ENCODE data around the gene BMP7.

Gene BMP7

DNA sequence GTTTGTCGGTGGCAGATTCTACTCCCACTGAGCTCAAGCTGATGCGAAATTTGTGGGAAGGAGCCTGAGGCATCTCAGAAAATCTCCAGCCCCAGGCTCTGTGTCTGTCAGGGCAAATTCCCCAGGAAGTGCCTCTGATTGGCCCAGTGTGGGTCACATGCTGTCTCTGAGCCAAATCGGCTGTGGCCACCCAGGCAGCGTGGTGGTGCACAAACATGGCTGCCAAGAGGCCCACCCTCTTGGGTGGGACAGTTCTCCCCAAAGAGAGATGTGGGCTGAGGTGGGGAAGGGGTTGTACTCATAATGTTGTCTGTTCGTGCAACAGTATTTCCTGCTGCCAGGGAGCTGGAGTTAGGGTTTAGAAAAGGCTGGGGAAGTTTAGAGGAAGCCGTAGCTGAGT, 130.6 kb downstream of the BMP7 start:
- Mint-ChIP-seq H3K27ac (no peak overlapping the region), H3K27me3 (ENCODE audit: low read depth) (peaks cover 17% of the 10 kb centered on the region), H3K4me1 (peaks cover 23% of the 10 kb centered on the region), H3K4me3 (no peak overlapping the region), H3K36me3 (ENCODE audit: low read depth) (no peaks in the 10 kb centered on the region), H3K9me3 (no peaks in the 10 kb centered on the region)
- TF ChIP-seq CTCF (IDR thresholded peaks at IDR 0.05; ENCODE audit: unreplicated experiment in 3 of 3): no peak

GRCh38 chr20:57134804-57135203, 131.6 kb downstream of the BMP7 start:
- Mint-ChIP-seq H3K9me3 (no peaks in the 10 kb centered on the region), H3K4me3 (no peak overlapping the region)

GRCh38 chr20:57133926-57134650, 132.4 kb downstream of the BMP7 start:
- H3K9me3 Mint-ChIP-seq: no peaks in the 10 kb centered on the region
- H3K36me3 Mint-ChIP-seq (ENCODE audit: low read depth): no peaks in the 10 kb centered on the region
- TF ChIP-seq CTCF (IDR thresholded peaks at IDR 0.05; ENCODE audit: unreplicated experiment in 3 of 3): no peak

More at GRCh38 chr20:57134804-57135203, 131.6 kb downstream of the BMP7 start:
- Mint-ChIP-seq H3K36me3 (ENCODE audit: low read depth) (no peaks in the 10 kb centered on the region), H3K4me1 (peaks cover 23% of the 10 kb centered on the region), H3K27me3 (ENCODE audit: low read depth) (peaks cover 21% of the 10 kb centered on the region), H3K27ac (peak overlapping the region in 2 of 3 experiments; percentile 36 to 40)
- no peak for TF ChIP-seq CTCF (IDR thresholded peaks at IDR 0.05; ENCODE audit: unreplicated experiment in 3 of 3)

DNA sequence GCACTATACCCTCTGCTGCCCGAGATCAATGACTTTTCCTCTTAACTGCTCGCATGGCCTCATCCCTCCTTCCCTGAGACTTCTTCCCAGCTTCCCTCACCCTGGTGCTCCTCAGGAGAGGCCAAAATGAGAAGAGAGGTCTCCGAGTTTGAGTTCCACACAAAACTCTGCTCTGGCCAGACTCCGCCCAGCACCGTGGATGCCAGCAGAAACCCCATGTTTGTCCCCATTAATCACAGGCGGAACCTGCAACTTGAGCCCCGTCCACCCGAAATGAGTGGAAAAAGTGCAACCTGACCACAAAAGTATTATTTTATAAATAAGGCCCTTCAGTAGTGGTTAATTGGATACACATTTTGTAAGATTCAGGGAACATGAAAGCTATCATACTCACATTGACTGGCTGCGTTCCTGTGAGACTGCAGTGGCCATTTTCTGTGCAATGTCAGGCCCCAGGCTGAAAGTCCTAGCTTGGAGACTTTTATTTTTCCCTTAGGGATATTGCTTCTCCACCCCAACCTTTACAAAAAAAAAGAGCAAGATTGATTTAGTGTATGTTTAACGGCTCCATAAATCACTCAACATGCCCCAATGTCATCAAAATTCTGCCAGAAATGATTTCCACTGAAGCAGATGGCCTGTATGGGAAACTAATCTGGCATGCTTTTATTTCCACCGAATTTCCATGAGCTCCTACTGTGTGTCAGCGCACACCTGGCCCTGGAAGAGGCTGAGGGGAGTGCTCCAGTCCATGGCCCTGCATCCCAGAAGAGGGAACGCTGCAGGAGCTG, 134.6 kb downstream of the BMP7 start:
- H3K36me3 Mint-ChIP-seq (ENCODE audit: low read depth): no peaks in the 10 kb centered on the region
- no peak overlapping the region for H3K4me3 Mint-ChIP-seq
- H3K27me3 Mint-ChIP-seq (ENCODE audit: low read depth): peaks cover 21% of the 10 kb centered on the region
- peaks cover 28% of the 10 kb centered on the region for H3K4me1 Mint-ChIP-seq
- TF ChIP-seq CTCF (IDR thresholded peaks at IDR 0.05; ENCODE audit: unreplicated experiment in 3 of 3): no peak
- no peaks in the 10 kb centered on the region for H3K9me3 Mint-ChIP-seq
- H3K27ac Mint-ChIP-seq: peak overlapping the region in 1 of 3 experiments; percentile 47

More at GRCh38 chr20:57133926-57134650, 132.4 kb downstream of the BMP7 start:
- Mint-ChIP-seq H3K27ac (peak overlapping the region in 2 of 3 experiments; percentile 36 to 40), H3K27me3 (ENCODE audit: low read depth) (peaks cover 17% of the 10 kb centered on the region), H3K4me3 (no peak overlapping the region), H3K4me1 (peaks cover 23% of the 10 kb centered on the region)

DNA sequence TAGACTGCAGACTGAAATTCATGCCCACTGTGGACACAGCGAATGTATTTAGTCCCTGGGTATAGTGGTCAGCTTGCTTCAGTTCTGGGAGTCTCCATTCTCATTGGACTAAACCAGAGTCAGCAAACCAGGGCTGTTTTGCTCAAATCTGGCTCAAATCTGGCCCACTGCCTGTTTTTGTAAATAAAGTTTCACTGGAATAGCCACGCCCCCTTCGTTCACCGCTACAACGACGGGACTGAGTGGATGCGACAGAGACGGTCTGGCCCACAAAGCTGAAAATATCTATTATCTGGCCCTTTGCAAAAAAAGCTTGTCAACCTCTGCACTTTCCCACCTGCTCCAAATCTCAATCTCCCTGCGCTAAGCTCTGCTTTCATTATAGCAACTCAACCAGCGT, 135.4 kb downstream of the BMP7 start:
- Mint-ChIP-seq H3K27me3 (ENCODE audit: low read depth) (peaks cover 20% of the 10 kb centered on the region), H3K9me3 (no peaks in the 10 kb centered on the region), H3K4me1 (peaks cover 32% of the 10 kb centered on the region), H3K27ac (peak overlapping the region in 1 of 3 experiments; percentile 47), H3K36me3 (ENCODE audit: low read depth) (no peaks in the 10 kb centered on the region), H3K4me3 (no peak overlapping the region)
- TF ChIP-seq CTCF (IDR thresholded peaks at IDR 0.05; ENCODE audit: unreplicated experiment in 3 of 3): no peak
